Endothelial cell of umbilical vein (primary cell): ENCODE measurements around the gene PPIL6. TPM values are rescaled to one million over a fixed set of nuclear protein-coding genes. Genes with fewer than 3 reads are reported as not detected.

Experiments
- BruUV-seq: library from RNA; stranded (reverse); fragments of 400-500 nt; replicated peaks from 2 replicates; lab custom pipeline; 2021; lab: Mats Ljungman, UMichigan
- CTCF ChIA-PET: fragments of 300-600, 350-600 bp; sonication (Branson Sonifier 250); formaldehyde crosslinking; loops from one replicate; lab custom pipeline; 2021; ENCODE audit warnings: antibody characterized with exemption, inconsistent platforms; lab: Charles Lee
- POLR2A ChIA-PET: fragments of 300-600, 350-600 bp; sonication (Branson Sonifier 250); formaldehyde crosslinking; loops from one replicate; lab custom pipeline; 2021; ENCODE audit warnings: antibody characterized with exemption, inconsistent platforms; lab: Charles Lee
- DNase-seq: peaks from one replicate; pipeline ENCODE4 v3.0.0-alpha.2; 2011; ENCODE audit warnings: low read depth, low spot score
- FAIRE-seq: peaks from 2 replicates; lab custom pipeline; 2011; peaks lifted over from hg19 to GRCh38; lab: Jason Lieb, UNC
- H2AFZ ChIP-seq: 2 replicates; pipeline ENCODE4 v1.6.0; 2012; ENCODE audit warnings: low read depth, low read length, control low read depth, inconsistent platforms
- H3K27ac ChIP-seq: 2 replicates; pipeline ENCODE4 v1.5.1; 2011; ENCODE audit warnings: low read depth, mild to moderate bottlenecking, control low read depth, low read length, moderate library complexity; ENCODE audit not compliant: insufficient read depth
- H3K27me3 ChIP-seq, 2 experiments: 2 replicates each; pipeline versions ENCODE4 v1.6.0 to v1.6.1; 2011; ENCODE audit warnings: low read length in 2 of 2, mixed read lengths in 1 of 2; ENCODE audit not compliant: control insufficient read depth in 2 of 2, insufficient read depth in 2 of 2
- H3K36me3 ChIP-seq, 2 experiments: 2 replicates in 1 of 2; 3 replicates in 1 of 2; pipeline ENCODE4 v1.5.1; 2011; ENCODE audit warnings: low read length in 2 of 2, mild to moderate bottlenecking in 1 of 2, moderate library complexity in 1 of 2; ENCODE audit not compliant: control insufficient read depth in 2 of 2, insufficient read depth in 2 of 2; ENCODE audit errors: extremely low read depth in 1 of 2
- H3K4me1 ChIP-seq: 3 replicates; pipeline ENCODE4 v1.5.1; 2011; ENCODE audit warnings: mild to moderate bottlenecking, low read length; ENCODE audit not compliant: control insufficient read depth, insufficient read depth; ENCODE audit errors: extremely low read depth
- H3K4me2 ChIP-seq: 2 replicates; pipeline ENCODE4 v1.6.1; 2011; ENCODE audit warnings: low read length, control low read depth, mixed read lengths; ENCODE audit not compliant: insufficient read depth
- H3K4me3 ChIP-seq, 3 experiments: fragments of 200-600 bp in 1 of 3; sonication (generic), shearing (Covaris generic) in 1 of 3; replicated peaks in 1 of 3; 2 replicates each; pipeline ENCODE4 v1.5.1; 2011 to 2016; ENCODE audit warnings: control low read depth in 3 of 3, low read length in 3 of 3, mild to moderate bottlenecking in 2 of 3, inconsistent platforms in 1 of 3, low read depth in 1 of 3, moderate library complexity in 1 of 3; ENCODE audit not compliant: insufficient read depth in 1 of 3
- H3K79me2 ChIP-seq: 2 replicates; pipeline ENCODE4 v1.6.0; 2012; ENCODE audit warnings: low read length, inconsistent platforms; ENCODE audit not compliant: control insufficient read depth, insufficient read depth
- H3K9ac ChIP-seq: replicated peaks from 2 replicates; pipeline ENCODE3; 2011; ENCODE audit warnings: low read length, control low read depth; ENCODE audit not compliant: insufficient read depth; ENCODE audit errors: extremely low read depth
- H3K9me1 ChIP-seq: replicated peaks from 3 replicates; pipeline ENCODE4 v1.6.0; 2011; ENCODE audit warnings: mild to moderate bottlenecking, low read length; ENCODE audit not compliant: control insufficient read depth, insufficient read depth; ENCODE audit errors: extremely low read depth
- H3K9me3 ChIP-seq: replicated peaks from 2 replicates; pipeline ENCODE4 v1.5.1; 2012; ENCODE audit warnings: low read length, inconsistent platforms; ENCODE audit not compliant: control insufficient read depth, insufficient read depth
- H4K20me1 ChIP-seq: replicated peaks from 2 replicates; pipeline ENCODE3; 2011; ENCODE audit warnings: mild to moderate bottlenecking, low read length; ENCODE audit not compliant: control insufficient read depth, insufficient read depth; ENCODE audit errors: extremely low read depth
- CTCF ChIP-seq, 2 donors: IDR thresholded peaks; 1 replicate in 1 of 2; 2 replicates in 1 of 2; pipeline ENCODE4 v1.5.1; 2011; ENCODE audit warnings: low read length in 2 of 2, mild to moderate bottlenecking in 2 of 2, moderate library complexity in 2 of 2, control low read depth in 1 of 2, inconsistent platforms in 1 of 2, low read depth in 1 of 2; ENCODE audit not compliant: insufficient read depth in 1 of 2; ENCODE audit errors: extremely low read depth in 1 of 2
- EZH2 ChIP-seq: IDR thresholded peaks from 2 replicates; pipeline ENCODE4 v1.6.1; 2012; ENCODE audit warnings: borderline replicate concordance, low read depth, mild to moderate bottlenecking, moderate library complexity, low read length, inconsistent platforms; ENCODE audit not compliant: severe bottlenecking
- GATA2 ChIP-seq: IDR thresholded peaks from 2 replicates; pipeline ENCODE4 v1.7.0; 2011; ENCODE audit warnings: low read depth, mild to moderate bottlenecking, moderate library complexity, mixed read lengths, low read length; ENCODE audit not compliant: insufficient read length, insufficient read depth
- JUN ChIP-seq: IDR thresholded peaks from 2 replicates; pipeline ENCODE4 v1.6.1; 2011; ENCODE audit warnings: borderline replicate concordance, low read depth; ENCODE audit not compliant: insufficient read length, insufficient read depth
- MAX ChIP-seq: IDR thresholded peaks from 2 replicates; pipeline ENCODE4 v1.6.1; 2011; ENCODE audit not compliant: insufficient read depth, insufficient read length
- MYC ChIP-seq: IDR thresholded peaks from one replicate; pipeline ENCODE4 v1.6.1; 2011; ENCODE audit warnings: mild to moderate bottlenecking, low read depth, low read length
- POLR2A ChIP-seq: IDR thresholded peaks from 2 replicates; pipeline ENCODE4 v1.6.1; 2012; ENCODE audit warnings: low read depth, mild to moderate bottlenecking, control low read depth, low read length
- POLR2AphosphoS5 ChIP-seq: IDR thresholded peaks from 2 replicates; pipeline ENCODE4 v1.6.1; 2012; ENCODE audit warnings: low read depth, mild to moderate bottlenecking, control low read depth, low read length, moderate library complexity; ENCODE audit not compliant: insufficient read depth
- dilution Hi-C: fragments of 300-500 bp; cut with MboI; formaldehyde crosslinking; loops from one replicate; pipeline ENCODE4 v1.15.0; 2019; ENCODE audit warnings: low sequenced_read_pairs; ENCODE audit not compliant: extremely low pct_ligation_motif_present
- intact Hi-C: fragments of 100-400 bp; cut with micrococcal nuclease; formaldehyde crosslinking; loops from one replicate; pipeline ENCODE4 v1.10.0; 2022
- polyA plus RNA-seq, 4 experiments: library from polyadenylated mRNA; depleted of rRNA in 3 of 4; stranded (reverse) in 3 of 4; unstranded in 1 of 4; fragments of >200 nt; gene quantifications; 2 replicates each; pipeline versions ENCODE4 v1.2.1 to v1.2.3, GENCODE V29; 2011 to 2012; ENCODE audit warnings: missing spikeins in 1 of 4
- total RNA-seq: library from RNA; stranded (reverse); gene quantifications from 2 replicates; pipeline ENCODE4 v1.2.3, GENCODE V29; 2021

Gene PPIL6
- total and polyA plus RNA-seq, 2 donors (not counting 3 experiments of a cell fraction or from before 2014, with no cell fraction given), result 0.11 to 0.33 TPM

- no peaks in the 10 kb centered on the region for H3K4me1 ChIP-seq
- H4K20me1 ChIP-seq, result no peaks in the 10 kb centered on the region
- H3K4me2 ChIP-seq, result no peak overlapping the region
- BruUV-seq, result no TSS peak
- FAIRE-seq (no peak), DNase-seq (no peak)
- peaks cover 0 to 17% of the 10 kb centered on the region in 2 experiments for H3K36me3 ChIP-seq
- ChIA-PET CTCF (no interaction called here), POLR2A (no interaction called here)
- H3K9me3 ChIP-seq, result no peaks in the 10 kb centered on the region
- H3K9me1 ChIP-seq, result no peaks in the 10 kb centered on the region
- H3K27me3 ChIP-seq, result no peaks in the 10 kb centered on the region
- no peaks in the 10 kb centered on the region for H3K79me2 ChIP-seq
- TF ChIP-seq CTCF (IDR thresholded peaks at IDR 0.05; ENCODE audit: extremely low read depth in 1 of 2, insufficient read depth in 1 of 2, low read depth in 1 of 2, low read length in 2 of 2) (no peak), POLR2A (no peak), MAX (no peak)
- H2AFZ ChIP-seq, result no peak overlapping the region
- dilution Hi-C loops (no loop called here), intact Hi-C loops (no loop called here)
- no peak overlapping the region for H3K9ac ChIP-seq
- no peak overlapping the region for H3K27ac ChIP-seq
- no peak overlapping the region for H3K4me3 ChIP-seq
Observed at GRCh38 chr6:109446541-109446940, 6.1 kb upstream of the PPIL6 start.

GRCh38 chr6:109446072-109446471 is 5.6 kb upstream of the PPIL6 start:
- ChIA-PET CTCF (no interaction called here), POLR2A (no interaction called here)
- no peak for TF ChIP-seq GATA2
- TF ChIP-seq POLR2AphosphoS5, result no peak
- no peak for TF ChIP-seq MAX
- no peak for TF ChIP-seq MYC
- no peak for TF ChIP-seq EZH2
- TF ChIP-seq CTCF (IDR thresholded peaks at IDR 0.05; ENCODE audit: extremely low read depth in 1 of 2, insufficient read depth in 1 of 2, low read depth in 1 of 2, low read length in 2 of 2), result no peak
- no peak for TF ChIP-seq JUN
- no TSS peak for BruUV-seq
- no peak for FAIRE-seq
- no peaks in the 10 kb centered on the region for H3K9me3 ChIP-seq
- intact Hi-C loops, result no loop called here
- no peaks in the 10 kb centered on the region for H3K27me3 ChIP-seq
- no peaks in the 10 kb centered on the region for H3K4me1 ChIP-seq
- no peaks in the 10 kb centered on the region for H3K79me2 ChIP-seq
- no peak overlapping the region for H2AFZ ChIP-seq
- no peak overlapping the region for H3K9ac ChIP-seq
- no peak overlapping the region for H3K4me3 ChIP-seq
- H3K4me2 ChIP-seq, result no peak overlapping the region
- H3K9me1 ChIP-seq, result no peaks in the 10 kb centered on the region
- H3K36me3 ChIP-seq, result peaks cover 0 to 17% of the 10 kb centered on the region in 2 experiments
- no peaks in the 10 kb centered on the region for H4K20me1 ChIP-seq
- no peak overlapping the region for H3K27ac ChIP-seq
- DNase-seq, result no peak
- dilution Hi-C loops, result no loop called here
